GM04503 (cell line): ENCODE results near the gene CEP97.

Source experiments
- DNase-seq: peaks from one replicate; pipeline ENCODE4 v3.0.0-alpha.2; 2012; ENCODE audit warnings: low read depth

The CEP97 gene

DNA sequence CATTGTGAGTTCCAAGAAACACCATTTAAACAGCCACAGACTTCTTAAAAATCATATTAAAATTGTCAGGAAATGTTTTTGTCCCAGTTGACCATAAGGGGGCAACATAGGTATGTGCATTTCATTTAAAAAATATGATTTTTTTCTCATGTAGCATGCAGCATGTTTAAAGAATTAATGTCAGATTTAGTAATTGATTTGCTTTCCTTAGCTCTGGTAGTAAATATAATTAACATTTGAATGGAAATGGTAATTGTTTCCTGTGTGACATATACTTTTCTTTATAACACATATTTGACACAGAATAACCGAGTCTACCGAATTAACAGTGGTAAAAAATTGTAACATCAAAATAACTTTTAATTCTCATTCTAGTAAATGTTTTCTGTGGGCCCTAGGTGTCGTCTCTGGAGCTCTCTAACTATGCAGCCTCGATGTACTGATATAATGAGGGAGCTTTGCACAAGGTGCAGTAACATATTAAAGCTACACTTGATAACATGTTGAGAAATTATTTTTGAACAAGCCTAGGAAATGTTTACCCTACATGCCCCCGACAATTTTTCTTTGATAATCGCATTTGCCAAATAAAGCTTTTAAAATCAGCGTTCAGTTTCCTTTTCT, 89.5 kb downstream of the CEP97 start:
- no peak for DNase-seq

DNA sequence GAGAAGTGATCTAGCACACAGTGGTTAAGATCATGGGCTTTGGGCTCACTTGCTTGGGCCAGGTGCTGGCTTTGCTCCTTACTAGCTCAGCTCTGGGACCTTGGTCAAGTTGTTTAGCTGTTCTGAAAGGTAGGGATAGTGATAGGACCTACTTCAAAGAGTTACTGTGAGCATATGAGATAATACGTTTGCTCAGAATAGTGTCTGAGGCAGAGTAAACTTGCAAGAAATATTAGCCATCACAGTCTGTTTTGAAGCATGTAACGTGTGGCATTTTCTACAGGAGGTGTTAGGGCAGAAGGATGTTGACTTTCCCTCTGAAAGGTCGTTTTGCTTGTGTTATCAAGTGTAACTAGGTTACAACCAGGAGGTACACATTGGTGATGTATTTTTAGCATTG, 90.4 kb downstream of the CEP97 start:
- no peak for DNase-seq

DNA sequence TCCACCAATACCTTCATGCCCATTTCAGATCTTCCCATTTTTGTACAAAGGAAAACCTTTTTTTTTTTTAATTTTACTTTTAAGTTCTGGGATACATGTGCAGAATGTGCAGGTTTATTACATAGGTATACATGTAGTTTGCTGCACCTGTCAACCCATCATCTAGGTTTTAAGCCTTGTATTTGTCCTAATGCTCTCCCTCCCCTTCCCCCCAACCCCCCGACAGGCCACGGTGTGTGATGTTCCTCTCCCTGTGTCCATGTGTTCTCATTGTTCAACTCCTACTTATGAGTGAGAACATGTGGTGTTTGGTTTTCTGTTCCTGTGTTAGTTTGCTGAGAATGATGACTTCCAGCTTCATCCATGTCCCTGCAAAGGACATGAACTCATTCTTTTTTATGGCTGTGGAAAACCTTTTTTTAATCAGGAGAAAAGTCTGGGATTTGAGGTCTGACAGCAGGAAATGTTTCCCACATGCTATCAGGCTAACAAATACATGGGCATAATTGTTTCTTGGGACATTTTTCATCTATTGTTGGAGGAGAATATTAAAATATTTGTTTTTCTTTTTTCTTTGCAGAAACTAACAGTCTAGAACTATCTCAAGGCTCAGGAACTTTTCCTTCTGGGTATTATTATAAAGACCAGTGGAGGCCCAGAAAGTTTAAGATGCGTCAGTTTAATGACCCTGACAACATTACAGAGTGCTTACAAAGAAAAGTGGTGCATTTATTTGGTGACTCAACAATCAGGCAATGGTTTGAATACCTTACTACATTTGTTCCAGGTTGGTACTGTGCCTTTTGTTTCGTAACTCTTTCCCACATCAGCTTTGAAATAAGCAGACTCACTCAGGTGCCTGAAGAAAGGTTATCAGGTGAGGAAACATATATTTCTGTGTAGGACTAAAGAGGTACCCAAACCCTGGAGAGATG, 92.1 kb downstream of the CEP97 start:
- no peak for DNase-seq

DNA sequence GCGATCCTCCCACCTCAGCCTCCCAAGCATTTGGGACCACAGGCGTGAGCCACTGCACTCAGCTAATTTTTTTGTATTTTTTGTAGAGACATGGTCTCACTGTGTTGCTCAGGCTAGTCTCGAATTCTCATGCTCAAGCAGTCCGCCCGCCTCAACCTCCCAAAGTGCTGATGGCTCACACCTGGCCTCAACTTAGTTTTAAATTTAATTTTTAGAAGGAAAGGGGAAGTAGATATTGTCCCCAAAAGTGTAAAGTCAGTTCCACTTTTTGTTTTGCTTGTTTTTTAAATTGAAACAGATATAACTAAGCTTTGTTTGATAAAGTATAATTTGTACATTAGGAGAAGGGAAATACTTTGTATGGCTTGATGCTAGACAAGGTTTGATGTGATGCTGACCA, 93.6 kb downstream of the CEP97 start:
- DNase-seq: no peak

DNA sequence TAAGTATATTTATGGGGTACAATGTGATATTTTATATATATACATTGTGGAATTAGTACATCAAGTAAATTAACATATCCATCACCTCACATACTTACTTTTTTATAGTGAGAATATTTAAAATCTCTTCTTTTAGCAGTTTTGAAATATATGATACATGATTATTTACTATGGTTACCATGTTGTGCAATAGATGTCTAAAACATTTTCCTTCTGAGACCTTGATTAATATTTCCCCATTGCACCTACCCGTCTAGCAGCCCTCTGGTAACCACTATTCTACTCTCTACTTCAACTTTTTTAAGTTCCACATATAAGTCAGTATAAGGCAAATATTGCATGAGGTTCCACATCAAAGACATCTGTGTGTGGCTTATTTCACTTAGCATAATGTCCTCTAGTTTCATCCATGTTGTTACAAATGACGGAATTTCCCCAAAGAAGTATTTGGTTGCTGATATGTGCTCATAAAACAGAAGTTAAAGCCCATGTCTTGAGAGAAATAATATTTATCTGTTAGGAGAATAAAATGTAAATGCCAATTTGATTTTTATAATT, 95.3 kb downstream of the CEP97 start:
- no peak for DNase-seq
